A549 (cell line): ENCODE measurements around the gene PPP2R5B.

ENCODE experiments used
- CEBPB ChIP-seq, 2 experiments: fragments of >200 bp in 1 of 2; sonication (Bioruptor Twin) in 1 of 2; formaldehyde crosslinking in 1 of 2; IDR thresholded peaks; 2 replicates each; pipeline ENCODE4 v1.6.1; 2012 to 2016
- CHD2 ChIP-seq: fragments of 150-350 bp; IDR thresholded peaks from 2 replicates; pipeline ENCODE4 v1.6.1; 2014; ENCODE audit warnings: low read length; ENCODE audit not compliant: partially characterized antibody
- KDM5A ChIP-seq: fragments of 200-600 bp; sonication (generic); IDR thresholded peaks from 2 replicates; pipeline ENCODE4 v1.6.1; 2016; ENCODE audit warnings: antibody characterized with exemption, mild to moderate bottlenecking
- MAFK ChIP-seq: fragments of 450-650 bp; IDR thresholded peaks from 2 replicates; pipeline ENCODE4 v1.6.1; 2014; ENCODE audit not compliant: partially characterized antibody
- RCOR1 ChIP-seq: fragments of 150-350 bp; IDR thresholded peaks from 2 replicates; pipeline ENCODE4 v1.6.1; 2014; ENCODE audit warnings: antibody characterized with exemption, low read length, low read depth
- SMC3 ChIP-seq: fragments of >200 bp; sonication (Bioruptor Twin); formaldehyde crosslinking; IDR thresholded peaks from 3 replicates; pipeline ENCODE4 v1.6.1; 2018; ENCODE audit warnings: inconsistent platforms
- SREBF2 ChIP-seq: fragments of 450-650 bp; IDR thresholded peaks from 2 replicates; pipeline ENCODE4 v1.6.1; 2014; ENCODE audit warnings: mild to moderate bottlenecking, moderate library complexity
- TF ChIP-seq, protein P1 (sequence below): fragments of >200 bp; sonication (Bioruptor Twin); formaldehyde crosslinking; IDR thresholded peaks from 3 replicates; pipeline ENCODE4 v1.5.1; 2016
- TF ChIP-seq, protein P2 (sequence below): fragments of 150-350 bp; IDR thresholded peaks from 2 replicates; pipeline ENCODE4 v1.6.1; 2014; ENCODE audit warnings: low read depth, mild to moderate bottlenecking, low read length
- TF ChIP-seq, protein P3 (sequence below): fragments of 200-600 bp; sonication (generic); IDR thresholded peaks from 2 replicates; pipeline ENCODE4 v1.6.1; 2016; ENCODE audit warnings: antibody characterized with exemption, mild to moderate bottlenecking, moderate library complexity

DNA sequence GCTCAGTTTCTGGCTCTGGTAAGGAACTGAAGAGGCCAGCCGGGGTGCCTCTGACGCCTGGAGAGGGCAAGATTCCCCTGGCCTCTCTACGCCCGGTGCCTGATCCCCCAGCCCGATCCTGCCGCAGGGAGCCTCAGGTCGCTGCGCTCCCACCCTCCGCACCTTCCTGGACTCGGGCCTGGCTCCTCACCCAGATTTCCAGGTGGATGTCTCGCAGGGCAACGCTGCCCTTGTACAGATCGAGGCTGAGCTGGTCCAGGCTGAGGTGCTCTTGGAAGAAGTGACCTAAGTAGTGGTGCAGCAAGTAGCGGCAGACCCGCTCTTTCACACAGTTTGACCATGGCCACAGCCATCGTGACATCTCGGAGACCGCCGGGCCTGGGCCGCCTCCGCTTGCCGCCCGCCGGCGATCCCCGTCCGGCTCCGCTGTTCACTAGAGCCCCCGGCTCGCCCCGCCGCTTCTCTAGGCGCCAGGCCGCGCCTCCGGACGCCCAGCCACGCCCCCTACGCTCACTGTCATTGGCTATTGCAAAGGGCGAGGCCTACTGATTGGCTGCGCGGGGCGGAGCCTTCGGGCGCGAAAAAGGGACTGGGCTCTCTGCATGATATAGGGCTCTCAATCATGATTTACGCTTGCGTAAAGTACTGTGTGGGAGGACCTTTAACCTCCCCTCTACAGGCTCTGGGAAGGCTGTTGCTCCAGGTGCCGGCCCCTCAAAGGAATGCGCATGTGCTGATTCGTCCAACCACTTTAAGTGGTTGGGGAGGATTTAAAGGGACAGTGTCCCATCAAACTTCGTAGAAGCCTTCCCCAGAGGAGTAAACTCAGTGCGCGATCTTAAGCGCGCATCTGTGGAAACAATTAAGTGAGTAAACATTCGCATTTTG is 7.5 kb upstream of the PPP2R5B start, which contains the start of gene ATG2A:
- TF ChIP-seq CEBPB (IDR thresholded peaks at IDR 0.05) = no peak; a peak in 1 of 4 replicates
- TF ChIP-seq, protein P1, sequence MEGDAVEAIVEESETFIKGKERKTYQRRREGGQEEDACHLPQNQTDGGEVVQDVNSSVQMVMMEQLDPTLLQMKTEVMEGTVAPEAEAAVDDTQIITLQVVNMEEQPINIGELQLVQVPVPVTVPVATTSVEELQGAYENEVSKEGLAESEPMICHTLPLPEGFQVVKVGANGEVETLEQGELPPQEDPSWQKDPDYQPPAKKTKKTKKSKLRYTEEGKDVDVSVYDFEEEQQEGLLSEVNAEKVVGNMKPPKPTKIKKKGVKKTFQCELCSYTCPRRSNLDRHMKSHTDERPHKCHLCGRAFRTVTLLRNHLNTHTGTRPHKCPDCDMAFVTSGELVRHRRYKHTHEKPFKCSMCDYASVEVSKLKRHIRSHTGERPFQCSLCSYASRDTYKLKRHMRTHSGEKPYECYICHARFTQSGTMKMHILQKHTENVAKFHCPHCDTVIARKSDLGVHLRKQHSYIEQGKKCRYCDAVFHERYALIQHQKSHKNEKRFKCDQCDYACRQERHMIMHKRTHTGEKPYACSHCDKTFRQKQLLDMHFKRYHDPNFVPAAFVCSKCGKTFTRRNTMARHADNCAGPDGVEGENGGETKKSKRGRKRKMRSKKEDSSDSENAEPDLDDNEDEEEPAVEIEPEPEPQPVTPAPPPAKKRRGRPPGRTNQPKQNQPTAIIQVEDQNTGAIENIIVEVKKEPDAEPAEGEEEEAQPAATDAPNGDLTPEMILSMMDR = no peak
- TF ChIP-seq SREBF2 = no peak
- TF ChIP-seq KDM5A = no peak
- TF ChIP-seq, protein P2, sequence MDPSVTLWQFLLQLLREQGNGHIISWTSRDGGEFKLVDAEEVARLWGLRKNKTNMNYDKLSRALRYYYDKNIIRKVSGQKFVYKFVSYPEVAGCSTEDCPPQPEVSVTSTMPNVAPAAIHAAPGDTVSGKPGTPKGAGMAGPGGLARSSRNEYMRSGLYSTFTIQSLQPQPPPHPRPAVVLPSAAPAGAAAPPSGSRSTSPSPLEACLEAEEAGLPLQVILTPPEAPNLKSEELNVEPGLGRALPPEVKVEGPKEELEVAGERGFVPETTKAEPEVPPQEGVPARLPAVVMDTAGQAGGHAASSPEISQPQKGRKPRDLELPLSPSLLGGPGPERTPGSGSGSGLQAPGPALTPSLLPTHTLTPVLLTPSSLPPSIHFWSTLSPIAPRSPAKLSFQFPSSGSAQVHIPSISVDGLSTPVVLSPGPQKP = no peak
- no peak for TF ChIP-seq MAFK
- 0 out of 3 replicates have a peak, but pooled peaks have one; percentile 12 for TF ChIP-seq SMC3
- TF ChIP-seq, protein P3, sequence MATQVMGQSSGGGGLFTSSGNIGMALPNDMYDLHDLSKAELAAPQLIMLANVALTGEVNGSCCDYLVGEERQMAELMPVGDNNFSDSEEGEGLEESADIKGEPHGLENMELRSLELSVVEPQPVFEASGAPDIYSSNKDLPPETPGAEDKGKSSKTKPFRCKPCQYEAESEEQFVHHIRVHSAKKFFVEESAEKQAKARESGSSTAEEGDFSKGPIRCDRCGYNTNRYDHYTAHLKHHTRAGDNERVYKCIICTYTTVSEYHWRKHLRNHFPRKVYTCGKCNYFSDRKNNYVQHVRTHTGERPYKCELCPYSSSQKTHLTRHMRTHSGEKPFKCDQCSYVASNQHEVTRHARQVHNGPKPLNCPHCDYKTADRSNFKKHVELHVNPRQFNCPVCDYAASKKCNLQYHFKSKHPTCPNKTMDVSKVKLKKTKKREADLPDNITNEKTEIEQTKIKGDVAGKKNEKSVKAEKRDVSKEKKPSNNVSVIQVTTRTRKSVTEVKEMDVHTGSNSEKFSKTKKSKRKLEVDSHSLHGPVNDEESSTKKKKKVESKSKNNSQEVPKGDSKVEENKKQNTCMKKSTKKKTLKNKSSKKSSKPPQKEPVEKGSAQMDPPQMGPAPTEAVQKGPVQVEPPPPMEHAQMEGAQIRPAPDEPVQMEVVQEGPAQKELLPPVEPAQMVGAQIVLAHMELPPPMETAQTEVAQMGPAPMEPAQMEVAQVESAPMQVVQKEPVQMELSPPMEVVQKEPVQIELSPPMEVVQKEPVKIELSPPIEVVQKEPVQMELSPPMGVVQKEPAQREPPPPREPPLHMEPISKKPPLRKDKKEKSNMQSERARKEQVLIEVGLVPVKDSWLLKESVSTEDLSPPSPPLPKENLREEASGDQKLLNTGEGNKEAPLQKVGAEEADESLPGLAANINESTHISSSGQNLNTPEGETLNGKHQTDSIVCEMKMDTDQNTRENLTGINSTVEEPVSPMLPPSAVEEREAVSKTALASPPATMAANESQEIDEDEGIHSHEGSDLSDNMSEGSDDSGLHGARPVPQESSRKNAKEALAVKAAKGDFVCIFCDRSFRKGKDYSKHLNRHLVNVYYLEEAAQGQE = no peak
- TF ChIP-seq RCOR1 = no peak
- TF ChIP-seq CHD2 = no peak
